ENCODE results near the gene ZBTB20.

DNA sequence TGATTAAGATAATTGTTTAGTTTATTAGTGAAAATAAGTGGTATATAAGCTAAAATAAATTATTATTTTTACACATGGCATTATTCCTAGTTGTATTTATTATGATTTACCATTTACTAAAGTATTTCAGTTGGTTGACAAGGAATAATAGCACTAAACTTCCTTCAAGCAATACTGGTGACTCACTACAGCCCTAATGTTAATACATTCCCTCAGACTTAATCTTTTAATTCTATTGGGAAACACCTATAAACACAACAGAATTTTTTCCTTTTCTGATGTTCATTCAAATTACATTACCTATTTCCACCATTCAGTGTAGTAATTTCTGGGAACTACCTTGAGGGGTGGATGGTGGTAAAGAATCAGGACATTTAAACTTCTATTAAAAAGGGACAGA is 589.3 kb downstream of the ZBTB20 start:
- TF ChIP-seq POLR2A (IDR thresholded peaks at IDR 0.05) (no peak), POLR2AphosphoS5 (IDR thresholded peaks at IDR 0.05) (no peak)
- TF ChIP-seq, protein P1, sequence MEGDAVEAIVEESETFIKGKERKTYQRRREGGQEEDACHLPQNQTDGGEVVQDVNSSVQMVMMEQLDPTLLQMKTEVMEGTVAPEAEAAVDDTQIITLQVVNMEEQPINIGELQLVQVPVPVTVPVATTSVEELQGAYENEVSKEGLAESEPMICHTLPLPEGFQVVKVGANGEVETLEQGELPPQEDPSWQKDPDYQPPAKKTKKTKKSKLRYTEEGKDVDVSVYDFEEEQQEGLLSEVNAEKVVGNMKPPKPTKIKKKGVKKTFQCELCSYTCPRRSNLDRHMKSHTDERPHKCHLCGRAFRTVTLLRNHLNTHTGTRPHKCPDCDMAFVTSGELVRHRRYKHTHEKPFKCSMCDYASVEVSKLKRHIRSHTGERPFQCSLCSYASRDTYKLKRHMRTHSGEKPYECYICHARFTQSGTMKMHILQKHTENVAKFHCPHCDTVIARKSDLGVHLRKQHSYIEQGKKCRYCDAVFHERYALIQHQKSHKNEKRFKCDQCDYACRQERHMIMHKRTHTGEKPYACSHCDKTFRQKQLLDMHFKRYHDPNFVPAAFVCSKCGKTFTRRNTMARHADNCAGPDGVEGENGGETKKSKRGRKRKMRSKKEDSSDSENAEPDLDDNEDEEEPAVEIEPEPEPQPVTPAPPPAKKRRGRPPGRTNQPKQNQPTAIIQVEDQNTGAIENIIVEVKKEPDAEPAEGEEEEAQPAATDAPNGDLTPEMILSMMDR (IDR thresholded peaks at IDR 0.05): no peak
